Neural crest cell (in vitro differentiated cells): ENCODE results near the gene MAPK8IP2. TPM values are rescaled to one million over a fixed set of nuclear protein-coding genes. Genes with fewer than 3 reads are reported as not detected.

Experiments used
- DNase-seq: peaks from one replicate; pipeline ENCODE4 v3.0.0; 2021; ENCODE audit warnings: low read depth, mixed read lengths, low spot score
- H3K27ac Mint-ChIP-seq: one replicate; pipeline ENCODE4 v1.8.0; 2021; ENCODE audit warnings: mild to moderate bottlenecking, mixed read lengths; ENCODE audit not compliant: unreplicated experiment
- H3K27me3 Mint-ChIP-seq: 2 replicates; pipeline ENCODE4 v1.8.0; 2021; ENCODE audit warnings: low read depth, mild to moderate bottlenecking, mixed read lengths
- H3K36me3 Mint-ChIP-seq: 2 replicates; pipeline ENCODE4 v1.8.0; 2021; ENCODE audit warnings: low read depth, mild to moderate bottlenecking, mixed read lengths
- H3K4me1 Mint-ChIP-seq: 2 replicates; pipeline ENCODE4 v1.8.0; 2021; ENCODE audit warnings: mixed read lengths
- H3K4me3 Mint-ChIP-seq: one replicate; pipeline ENCODE4 v1.8.0; 2021; ENCODE audit warnings: mild to moderate bottlenecking, mixed read lengths
- H3K9me3 Mint-ChIP-seq: 2 replicates; pipeline ENCODE4 v1.8.0; 2021; ENCODE audit warnings: mixed read lengths
- CTCF ChIP-seq: fragments of 200-600 bp; sonication (generic); conservative IDR thresholded peaks from 2 replicates; pipeline ENCODE4 v1.5.0; 2021; ENCODE audit warnings: antibody characterized with exemption, mild to moderate bottlenecking
- total RNA-seq: library from RNA; stranded (reverse); gene quantifications from 2 replicates; pipeline ENCODE4 v1.2.1, GENCODE V29; 2021

The MAPK8IP2 gene
- total RNA-seq, 1 donor from 2014 or later: 31.8 TPM

- DNase-seq: no peak
- Mint-ChIP-seq H3K4me3 (peak overlapping the region; percentile 94), H3K4me1 (peaks cover 7% of the 10 kb centered on the region), H3K9me3 (no peaks in the 10 kb centered on the region), H3K36me3 (no peaks in the 10 kb centered on the region), H3K27me3 (no peaks in the 10 kb centered on the region), H3K27ac (no peak overlapping the region)
- TF ChIP-seq CTCF: no peak
These were observed 16.2 kb upstream of the MAPK8IP2 start for GRCh38 chr22:50584106-50585096.

- no peaks in the 10 kb centered on the region for H3K9me3 Mint-ChIP-seq
- H3K4me1 Mint-ChIP-seq: peaks cover 7% of the 10 kb centered on the region
- H3K36me3 Mint-ChIP-seq: no peaks in the 10 kb centered on the region
- no peak for DNase-seq
- H3K27me3 Mint-ChIP-seq: no peaks in the 10 kb centered on the region
- no peak for TF ChIP-seq CTCF
- peak overlapping the region; percentile 35 for H3K4me3 Mint-ChIP-seq
- H3K27ac Mint-ChIP-seq: no peak overlapping the region
These were observed 15.4 kb upstream of the MAPK8IP2 start for GRCh38 chr22:50585238-50585637.

GRCh38 chr22:50585781-50586180, 14.8 kb upstream of the MAPK8IP2 start:
- peaks cover 7% of the 10 kb centered on the region for H3K4me1 Mint-ChIP-seq
- H3K27ac Mint-ChIP-seq: no peak overlapping the region
- no peak for DNase-seq
- H3K9me3 Mint-ChIP-seq: no peaks in the 10 kb centered on the region
- peak overlapping the region; percentile 34 for H3K4me3 Mint-ChIP-seq
- H3K36me3 Mint-ChIP-seq: no peaks in the 10 kb centered on the region
- TF ChIP-seq CTCF: no peak
- no peaks in the 10 kb centered on the region for H3K27me3 Mint-ChIP-seq

GRCh38 chr22:50586416-50586815, 14.2 kb upstream of the MAPK8IP2 start:
- H3K27ac Mint-ChIP-seq: no peak overlapping the region
- TF ChIP-seq CTCF: no peak
- H3K36me3 Mint-ChIP-seq: no peaks in the 10 kb centered on the region
- DNase-seq: no peak
- no peaks in the 10 kb centered on the region for H3K9me3 Mint-ChIP-seq
- no peaks in the 10 kb centered on the region for H3K27me3 Mint-ChIP-seq
- peaks cover 7% of the 10 kb centered on the region for H3K4me1 Mint-ChIP-seq
- H3K4me3 Mint-ChIP-seq: peak overlapping the region; percentile 34

GRCh38 chr22:50587407-50587806, 13.2 kb upstream of the MAPK8IP2 start:
- Mint-ChIP-seq H3K9me3 (no peaks in the 10 kb centered on the region), H3K4me1 (peaks cover 7% of the 10 kb centered on the region), H3K36me3 (no peaks in the 10 kb centered on the region), H3K27me3 (no peaks in the 10 kb centered on the region), H3K27ac (no peak overlapping the region), H3K4me3 (peak overlapping the region; percentile 45)
- no peak for DNase-seq
- TF ChIP-seq CTCF: no peak
